GM18873 (cell line): ENCODE data around the gene CPD.
"Not testable (repeated sequence)": the region's sequence is repeated elsewhere in the genome, so short reads cannot be mapped to it uniquely, and the experiment has no call there.

Experiments
- ATAC-seq: cut with Tn5 transposase; IDR thresholded peaks from one replicate; pipeline ENCODE4 v1.9.1; 2021; ENCODE audit warnings: mild to moderate bottlenecking, moderate library complexity, moderate number of reproducible peaks; ENCODE audit not compliant: unreplicated experiment, low FRiP score

Gene CPD

DNA sequence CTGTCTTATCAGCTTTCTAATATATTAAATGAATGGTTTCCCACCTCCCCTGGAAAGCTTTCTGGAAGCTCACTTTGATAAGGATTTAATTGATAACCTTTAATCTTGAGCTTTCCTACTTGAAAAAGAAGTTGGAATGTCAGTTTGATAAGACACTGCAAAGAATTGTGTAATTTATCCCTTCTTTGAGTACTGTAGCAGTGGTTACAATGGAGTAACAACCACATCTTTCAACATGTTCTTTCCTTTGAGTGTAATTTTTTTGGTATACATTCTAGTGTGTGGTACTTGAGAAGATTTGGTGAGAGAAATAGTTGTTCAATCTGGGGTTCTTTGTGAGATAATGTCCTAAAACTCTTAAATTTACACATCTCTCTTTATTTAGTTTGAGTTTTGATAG, 43.4 kb downstream of the CPD start:
- ATAC-seq = no peak

DNA sequence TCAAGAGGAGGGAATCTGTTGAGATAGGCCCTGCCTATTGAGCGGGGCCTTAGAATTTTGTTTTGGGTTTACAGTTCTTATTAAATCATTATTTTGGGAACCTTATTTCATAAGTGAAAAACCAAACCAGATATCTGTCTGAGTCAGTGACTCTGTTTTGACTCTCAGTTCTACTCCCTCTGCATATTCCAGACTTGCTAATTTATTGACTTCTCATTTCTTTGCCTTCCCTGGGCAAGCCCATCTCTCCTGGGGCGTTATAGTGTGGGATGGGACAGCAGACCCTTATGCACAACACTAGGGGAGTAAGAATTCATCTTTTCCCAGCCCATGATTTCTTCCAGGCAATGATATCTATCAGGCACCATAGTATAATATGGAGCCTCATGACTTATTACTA, 45.7 kb downstream of the CPD start:
- no peak for ATAC-seq

GRCh38 chr17:30426292-30426691, 47.6 kb downstream of the CPD start:
- no peak for ATAC-seq

- ATAC-seq = no peak
Observed at GRCh38 chr17:30427611-30428010, 48.9 kb downstream of the CPD start.

DNA sequence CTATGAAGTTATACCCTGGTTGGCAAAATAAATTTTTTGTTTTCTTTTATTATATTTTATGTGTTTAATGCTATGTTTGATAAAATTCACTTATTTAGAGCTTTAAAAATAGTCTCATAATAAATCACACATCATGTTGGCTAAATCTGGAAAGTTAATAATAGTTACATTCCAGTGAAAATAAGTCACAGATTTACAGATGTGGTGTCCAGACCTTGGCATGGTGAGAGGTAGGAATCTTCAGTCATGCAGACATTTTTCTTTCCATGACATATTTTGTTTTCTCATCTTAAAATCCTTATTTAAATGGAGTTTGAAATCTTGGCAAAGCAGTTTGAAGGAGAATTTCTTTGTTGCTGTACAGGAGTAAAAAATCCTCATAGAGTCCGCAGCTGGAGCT, 50.4 kb downstream of the CPD start:
- no peak for ATAC-seq

- no peak for ATAC-seq
Observed at GRCh38 chr17:30433514-30433913, 54.8 kb downstream of the CPD start.

DNA sequence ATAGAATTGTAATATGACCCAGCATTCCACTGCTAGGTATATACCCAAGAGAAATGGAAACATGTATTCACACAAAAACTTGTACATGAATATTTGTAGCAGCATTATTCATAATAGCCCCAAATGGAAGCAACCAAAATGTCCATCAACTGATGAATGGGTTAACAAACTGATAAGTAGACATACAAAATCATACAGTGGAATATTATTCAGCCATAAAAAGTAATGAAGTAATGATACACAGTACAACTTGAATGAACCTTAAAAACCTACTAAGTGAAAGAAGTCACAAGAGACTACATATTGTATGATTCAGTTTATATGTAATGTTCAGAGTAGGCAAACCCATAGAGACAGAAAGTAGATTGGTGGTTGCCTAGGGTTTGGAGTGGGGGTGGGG, 58.0 kb downstream of the CPD start:
- ATAC-seq = no peak

DNA sequence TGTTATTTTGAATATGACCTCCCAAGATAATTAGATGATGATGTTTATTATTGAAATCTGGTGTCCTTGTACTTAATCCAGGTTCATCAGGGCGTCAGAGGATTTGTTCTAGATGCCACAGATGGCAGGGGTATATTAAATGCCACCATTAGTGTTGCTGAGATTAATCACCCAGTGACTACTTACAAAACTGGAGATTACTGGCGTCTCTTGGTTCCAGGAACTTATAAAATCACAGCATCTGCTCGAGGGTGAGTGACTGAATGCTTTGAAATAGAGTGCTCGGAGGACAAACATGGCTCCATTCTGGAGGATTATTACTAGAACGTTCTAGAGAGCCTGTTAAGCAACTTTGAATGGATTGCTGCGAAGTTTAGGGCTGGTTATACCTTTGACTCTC, 65.0 kb downstream of the CPD start:
- no peak for ATAC-seq

- ATAC-seq = not testable (repeated sequence)
Observed at GRCh38 chr17:30446640-30447039, 67.9 kb downstream of the CPD start.

DNA sequence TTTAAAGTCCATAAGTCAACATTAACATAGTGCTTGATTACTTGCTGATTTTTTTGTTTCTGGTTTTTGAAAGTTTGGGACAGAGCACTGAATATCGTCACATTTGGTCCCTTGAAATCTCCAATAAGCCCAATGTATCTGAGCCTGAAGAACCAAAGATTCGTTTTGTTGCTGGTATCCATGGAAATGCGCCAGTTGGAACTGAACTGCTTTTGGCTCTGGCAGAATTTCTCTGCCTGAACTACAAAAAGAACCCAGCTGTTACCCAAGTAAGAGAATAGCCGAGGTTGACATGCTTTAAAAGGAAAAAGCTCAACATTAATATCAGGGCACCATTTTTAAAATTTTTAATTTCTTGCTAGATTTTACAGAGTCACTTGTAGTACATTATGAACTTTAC, 70.8 kb downstream of the CPD start:
- ATAC-seq = no peak

DNA sequence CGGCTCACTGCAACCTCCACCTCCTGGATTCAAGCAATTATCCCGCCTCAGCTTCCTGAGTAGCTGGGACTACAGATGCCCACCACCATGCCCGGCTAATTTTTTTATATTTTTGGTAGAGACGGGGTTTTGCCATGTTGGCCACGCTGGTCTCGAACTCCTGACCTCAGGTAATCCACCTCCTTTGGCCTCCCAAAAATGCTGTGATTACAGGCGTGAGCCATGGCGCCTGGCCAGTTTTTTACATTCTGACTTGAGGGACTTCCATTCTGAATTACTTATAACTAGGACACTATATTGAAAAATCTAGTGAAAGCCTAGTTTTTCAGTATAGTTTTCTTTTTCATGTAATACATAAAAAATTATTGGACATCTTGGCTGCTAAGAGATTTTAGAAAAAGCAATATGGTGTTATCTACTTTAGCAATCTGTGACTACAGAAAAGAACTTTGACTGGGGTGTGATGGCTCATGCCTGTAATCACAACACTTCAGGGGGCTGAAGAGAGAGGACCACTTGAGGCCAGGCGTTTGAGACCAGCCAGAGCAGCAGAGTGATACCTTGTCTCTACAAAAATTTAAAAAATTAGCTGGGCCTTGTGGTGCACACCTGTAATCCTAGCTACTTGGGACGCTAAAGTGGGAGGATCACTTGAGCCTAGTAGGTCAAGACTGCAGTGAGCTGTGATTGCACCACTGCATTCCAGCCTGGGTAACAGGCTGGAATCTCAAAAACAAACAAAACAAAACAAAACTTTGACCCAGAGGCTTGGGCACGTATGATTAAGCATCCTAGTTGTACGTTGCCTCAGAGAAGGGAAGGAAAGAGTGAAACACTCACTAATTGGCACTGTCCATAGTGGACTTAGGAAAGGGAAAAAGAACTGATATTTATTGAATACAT, 71.6 kb downstream of the CPD start:
- ATAC-seq = no peak

- ATAC-seq = no peak
Observed at GRCh38 chr17:30454635-30455034, 75.9 kb downstream of the CPD start.

GRCh38 chr17:30458371-30458770, 79.6 kb downstream of the CPD start:
- no peak for ATAC-seq

DNA sequence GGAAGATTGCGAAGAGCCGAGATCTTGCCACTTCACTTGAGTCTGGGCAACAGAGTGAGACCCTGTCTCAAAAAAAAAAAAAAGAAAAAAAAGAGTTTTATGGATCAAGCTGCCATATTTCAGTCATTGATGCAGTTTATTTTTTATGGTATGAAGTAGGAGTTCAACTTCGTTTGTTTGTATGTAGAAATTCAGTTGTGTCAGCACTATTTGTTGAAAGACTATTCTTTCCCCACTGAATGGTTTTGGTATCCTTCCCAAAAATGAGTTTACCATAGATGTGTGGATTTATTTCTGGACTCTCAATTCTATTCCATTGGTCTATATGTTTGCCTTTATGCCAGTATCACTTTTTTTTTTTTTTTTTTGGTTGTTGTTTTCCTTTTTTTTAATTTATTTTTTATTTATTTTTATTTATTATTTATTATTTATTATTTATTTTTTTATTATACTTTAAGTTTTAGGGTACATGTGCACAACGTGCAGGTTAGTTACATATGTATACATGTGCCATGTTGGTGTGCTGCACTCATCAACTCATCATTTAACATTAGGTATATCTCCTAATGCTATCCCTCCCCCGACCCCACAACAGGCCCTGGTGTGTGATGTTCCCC, 80.2 kb downstream of the CPD start:
- ATAC-seq = not testable (repeated sequence)

DNA sequence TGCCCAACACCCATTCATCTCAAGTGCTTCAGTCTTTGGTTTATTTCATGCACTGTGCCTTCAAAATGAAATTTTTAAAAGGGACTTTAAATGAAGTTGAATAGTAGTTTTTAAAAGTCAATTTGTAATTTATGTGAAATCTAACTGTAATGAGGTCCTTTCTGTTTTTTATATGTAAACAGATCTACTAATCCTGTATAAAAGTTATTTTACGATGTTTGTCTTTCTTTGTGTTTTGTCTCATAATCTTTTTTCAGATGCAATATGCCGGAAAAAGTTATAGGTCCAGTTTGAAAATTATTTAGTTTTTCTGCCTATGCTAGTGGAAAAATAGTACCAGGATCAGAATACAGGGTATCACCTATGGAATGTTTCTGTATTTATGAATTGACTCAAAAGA, 89.7 kb downstream of the CPD start:
- ATAC-seq = no peak

GRCh38 chr17:30472238-30472890, 93.6 kb downstream of the CPD start:
- no peak for ATAC-seq

DNA sequence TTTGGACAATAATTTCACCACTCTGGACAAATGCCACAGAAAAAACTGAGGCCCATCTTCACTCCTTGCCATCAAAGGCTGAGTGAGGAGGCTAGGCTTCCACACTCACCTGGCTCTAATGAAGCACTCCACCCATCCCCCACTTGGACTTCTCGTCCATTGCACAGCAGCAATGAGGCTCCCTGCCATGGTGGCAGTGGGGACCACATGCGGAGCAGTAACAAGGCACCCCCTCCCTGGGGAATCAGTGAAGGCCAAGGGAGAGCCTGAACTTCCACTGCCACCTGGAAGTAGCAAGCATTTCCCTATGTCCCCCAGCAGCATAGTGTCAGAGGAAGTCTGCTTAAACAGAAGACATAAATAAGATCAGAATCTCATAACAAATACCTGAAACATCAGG, 96.5 kb downstream of the CPD start:
- no peak for ATAC-seq

- ATAC-seq = no peak
Observed at GRCh38 chr17:30476726-30477082, 98.0 kb downstream of the CPD start.

DNA sequence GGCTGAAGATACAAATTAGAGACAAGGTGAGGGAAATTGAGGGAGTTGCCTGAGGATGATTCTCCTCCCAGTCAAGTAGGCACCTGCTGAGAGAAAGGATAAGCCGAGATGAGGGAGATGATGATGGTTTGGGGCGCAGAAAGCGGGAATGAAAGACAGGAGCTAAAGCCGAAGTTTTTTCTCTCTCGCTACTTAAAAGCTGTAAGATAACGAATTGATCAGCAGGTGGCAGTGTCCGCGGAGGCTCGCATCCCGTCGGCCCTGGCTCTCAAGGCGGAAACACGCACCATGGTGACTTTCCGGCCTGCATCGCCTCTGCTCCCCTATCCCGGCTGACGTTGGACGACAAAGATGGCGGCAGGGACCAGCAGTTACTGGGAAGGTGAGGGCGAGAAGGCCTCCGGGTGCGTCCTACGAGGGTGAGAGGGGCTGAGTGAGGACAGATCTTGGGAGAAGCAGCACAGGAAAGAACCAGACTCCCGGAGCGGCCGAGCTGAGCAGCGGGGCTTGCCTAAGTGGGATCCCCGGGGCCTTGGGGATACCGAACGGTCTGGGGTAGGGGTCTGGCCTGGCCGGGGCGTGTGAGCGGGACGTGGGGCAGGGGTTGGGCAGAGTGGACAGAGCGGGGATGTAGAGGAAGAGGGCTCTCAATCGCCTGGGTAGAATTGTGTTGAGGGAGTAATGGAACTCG, 98.5 kb downstream of the CPD start, which contains the start of gene GOSR1:
Gene GOSR1 (plus strand): TSS at position 326 of the 691 bp plus-strand sequence. CDS start 26 bp downstream, at position 352.
- peak; percentile 83 for ATAC-seq

DNA sequence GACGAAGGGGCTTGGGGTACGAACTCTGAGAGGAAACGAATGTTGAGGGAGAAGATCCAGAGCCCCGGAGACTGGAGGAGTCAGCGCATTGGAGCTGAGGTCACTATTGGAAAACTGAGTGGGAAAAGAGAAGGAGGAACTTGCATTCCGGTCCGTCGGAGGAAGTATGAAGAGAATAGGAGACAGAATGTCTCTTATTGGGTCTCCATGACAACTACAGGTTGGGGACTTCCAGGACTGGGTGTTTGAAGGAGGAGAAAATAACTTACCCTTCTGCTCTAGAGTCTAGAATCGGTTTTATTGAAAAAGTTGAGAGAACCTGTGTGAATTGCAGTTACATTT, 99.0 kb downstream of the CPD start:
- no peak for ATAC-seq

DNA sequence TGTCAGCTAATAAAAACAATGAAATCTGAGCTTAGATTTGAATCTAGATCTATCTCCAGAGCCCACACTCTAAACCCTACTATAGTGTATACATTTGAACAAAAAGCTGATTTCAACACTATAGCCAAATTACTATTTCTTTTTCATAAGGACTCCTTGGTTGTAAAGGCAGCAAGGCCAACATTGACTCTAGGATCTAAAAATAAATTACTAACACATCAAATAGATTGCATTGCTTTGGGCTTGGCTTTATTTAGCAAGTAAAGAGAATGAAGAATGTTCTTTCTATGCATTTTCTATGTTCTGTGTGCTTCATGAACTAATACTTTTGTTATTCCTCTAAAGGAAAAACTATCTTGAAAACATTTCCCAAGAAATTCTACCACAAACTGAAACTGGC, 103.8 kb downstream of the CPD start:
- ATAC-seq = no peak
